B cell (primary cell): Measurements from ENCODE around the gene TRABD2A. TPM values are rescaled to one million over a fixed set of nuclear protein-coding genes. Genes with fewer than 3 reads are reported as not detected.
A peak's percentile ranks its signal among the peaks of the same experiment; 100 is the strongest.

Experiments used
- ATAC-seq: fragments of 200-7000 bp; cut with Tn5 transposase; one replicate; pipeline ENCODE4 v1.10.0; 2021; ENCODE audit warnings: low read depth, mild to moderate bottlenecking, moderate number of reproducible peaks, moderate library complexity
- CTCF ChIA-PET: fragments of 350-600 bp; sonication (Branson Sonifier 250); formaldehyde crosslinking; loops from one replicate; lab custom pipeline; 2021; ENCODE audit warnings: antibody characterized with exemption, inconsistent platforms; lab: Charles Lee
- POLR2A ChIA-PET: fragments of 350-600 bp; sonication (Branson Sonifier 250); formaldehyde crosslinking; loops from one replicate; lab custom pipeline; 2021; ENCODE audit warnings: antibody characterized with exemption; lab: Charles Lee
- DNase-seq: peaks from one replicate; pipeline ENCODE4 v3.0.0; 2013
- H2AFZ ChIP-seq: 2 replicates; pipeline ENCODE4 v1.6.1; 2012; ENCODE audit warnings: mild to moderate bottlenecking, low read depth, low read length; ENCODE audit not compliant: insufficient read depth, poor library complexity, severe bottlenecking
- H3K27ac ChIP-seq, 2 donors: 1 replicate in 1 of 2; 2 replicates in 1 of 2; pipeline ENCODE4 v1.5.1; 2012 to 2013; ENCODE audit warnings: low read length in 2 of 2, mild to moderate bottlenecking in 2 of 2, moderate library complexity in 1 of 2
- H3K27me3 ChIP-seq, 4 experiments: fragments of 200-600 bp in 1 of 4; sonication (generic) in 1 of 4; replicated peaks in 1 of 4; 1 replicate in 2 of 4; 2 replicates in 2 of 4; pipeline versions ENCODE4 v1.6.1 to v1.7.0; 2013 to 2016; ENCODE audit warnings: low read length in 3 of 4, mild to moderate bottlenecking in 2 of 4, mixed read lengths in 1 of 4, moderate library complexity in 1 of 4; ENCODE audit not compliant: insufficient read depth in 4 of 4, control insufficient read depth in 3 of 4; ENCODE audit errors: control extremely low read depth in 1 of 4
- H3K36me3 ChIP-seq, 2 experiments: replicated peaks in 1 of 2; 1 replicate in 1 of 2; 2 replicates in 1 of 2; pipeline versions ENCODE4 v1.6.1 to v1.7.1; 2013; ENCODE audit warnings: low read length in 1 of 2; ENCODE audit not compliant: insufficient read depth in 2 of 2, control insufficient read depth in 1 of 2; ENCODE audit errors: control extremely low read depth in 1 of 2, extremely low read depth in 1 of 2
- H3K4me1 ChIP-seq, 2 donors: fragments of 200-600 bp in 1 of 2; sonication (generic) in 1 of 2; 1 replicate in 1 of 2; 2 replicates in 1 of 2; pipeline versions ENCODE4 v1.5.1 to v1.6.1; 2013 to 2017; ENCODE audit warnings: low read length in 2 of 2; ENCODE audit not compliant: control insufficient read depth in 2 of 2, insufficient read depth in 2 of 2
- H3K4me2 ChIP-seq: replicated peaks from 2 replicates; pipeline ENCODE3; 2012; ENCODE audit warnings: mild to moderate bottlenecking, low read depth, low read length; ENCODE audit not compliant: poor library complexity, severe bottlenecking
- H3K4me3 ChIP-seq, 5 experiments: fragments of 200-600 bp in 1 of 5; sonication (generic) in 1 of 5; 1 replicate in 3 of 5; 2 replicates in 2 of 5; pipeline versions ENCODE4 v1.5.1 to v1.7.0; 2011 to 2016; ENCODE audit warnings: low read length in 4 of 5, mild to moderate bottlenecking in 4 of 5, low read depth in 2 of 5, control low read depth in 1 of 5, moderate library complexity in 1 of 5; ENCODE audit not compliant: insufficient read depth in 1 of 5; ENCODE audit errors: control extremely low read depth in 1 of 5, extremely low read depth in 1 of 5
- H3K79me2 ChIP-seq: fragments of 200-600 bp; sonication (generic); one replicate; pipeline ENCODE4 v1.6.0; 2016; ENCODE audit warnings: low read length; ENCODE audit not compliant: control insufficient read depth, insufficient read depth
- H3K9ac ChIP-seq: fragments of 200-600 bp; sonication (generic); 2 replicates; pipeline ENCODE4 v1.6.1; 2017; ENCODE audit warnings: mild to moderate bottlenecking, low read length, moderate library complexity
- H3K9me3 ChIP-seq, 3 donors: one replicate each; pipeline versions ENCODE4 v1.6.1 to v1.7.1; 2013; ENCODE audit warnings: low read length in 2 of 3; ENCODE audit not compliant: control insufficient read depth in 2 of 3, insufficient read depth in 1 of 3; ENCODE audit errors: control extremely low read depth in 1 of 3
- H4K20me1 ChIP-seq: 2 replicates; pipeline ENCODE4 v1.6.0; 2012; ENCODE audit warnings: mild to moderate bottlenecking, low read length; ENCODE audit not compliant: insufficient read depth, control insufficient read depth, poor library complexity, severe bottlenecking
- H3K27ac Mint-ChIP-seq: one replicate; pipeline ENCODE4 v1.8.0; 2021; ENCODE audit warnings: mixed read lengths
- H3K27me3 Mint-ChIP-seq: one replicate; pipeline ENCODE4 v1.8.0; 2021; ENCODE audit warnings: mixed read lengths
- H3K4me1 Mint-ChIP-seq: one replicate; pipeline ENCODE4 v1.8.0; 2021; ENCODE audit warnings: mixed read lengths
- H3K4me3 Mint-ChIP-seq: one replicate; pipeline ENCODE4 v1.8.0; 2021; ENCODE audit warnings: mixed read lengths
- H3K9me3 Mint-ChIP-seq: one replicate; pipeline ENCODE4 v1.8.0; 2022; ENCODE audit warnings: mixed read lengths; ENCODE audit not compliant: insufficient read depth
- EZH2 ChIP-seq: IDR thresholded peaks from 2 replicates; pipeline ENCODE4 v1.6.1; 2012; ENCODE audit warnings: borderline replicate concordance, low read depth, mild to moderate bottlenecking, moderate library complexity, low read length; ENCODE audit not compliant: insufficient read depth, poor library complexity, severe bottlenecking
- WGBS: methylation state at CpG from one replicate; pipeline ENCODE4 v1.1.5; 2013; ENCODE audit warnings: missing lambda C conversion rate; ENCODE audit not compliant: insufficient coverage; 5-methylcytosine and 5-hydroxymethylcytosine counted together
- intact Hi-C: fragments of 100-400 bp; cut with micrococcal nuclease; formaldehyde crosslinking; loops from one replicate; pipeline ENCODE4 v1.10.0; 2022
- polyA plus RNA-seq: library from polyadenylated mRNA; depleted of rRNA; stranded (reverse); fragments of >200 nt; gene quantifications from 2 replicates; pipeline ENCODE4 v1.2.3, GENCODE V29; 2012
- total RNA-seq, 2 donors: library from RNA; stranded (reverse); fragments of 120-200 nt in 1 of 2; gene quantifications; 1 replicate in 1 of 2; 2 replicates in 1 of 2; pipeline versions ENCODE4 v1.2.3 to v1.2.4, GENCODE V29; 2013 to 2022
- TF ChIP-seq, protein P1 (sequence below): fragments of 200-600 bp; IDR thresholded peaks from one replicate; pipeline ENCODE4 v1.8.0; 2022; ENCODE audit warnings: antibody characterized with exemption, mild to moderate bottlenecking

TRABD2A gene
- total and polyA plus RNA-seq, 2 donors (not counting 1 experiment from before 2014, with no cell fraction given) = 10.1 to 11.3 TPM

DNA sequence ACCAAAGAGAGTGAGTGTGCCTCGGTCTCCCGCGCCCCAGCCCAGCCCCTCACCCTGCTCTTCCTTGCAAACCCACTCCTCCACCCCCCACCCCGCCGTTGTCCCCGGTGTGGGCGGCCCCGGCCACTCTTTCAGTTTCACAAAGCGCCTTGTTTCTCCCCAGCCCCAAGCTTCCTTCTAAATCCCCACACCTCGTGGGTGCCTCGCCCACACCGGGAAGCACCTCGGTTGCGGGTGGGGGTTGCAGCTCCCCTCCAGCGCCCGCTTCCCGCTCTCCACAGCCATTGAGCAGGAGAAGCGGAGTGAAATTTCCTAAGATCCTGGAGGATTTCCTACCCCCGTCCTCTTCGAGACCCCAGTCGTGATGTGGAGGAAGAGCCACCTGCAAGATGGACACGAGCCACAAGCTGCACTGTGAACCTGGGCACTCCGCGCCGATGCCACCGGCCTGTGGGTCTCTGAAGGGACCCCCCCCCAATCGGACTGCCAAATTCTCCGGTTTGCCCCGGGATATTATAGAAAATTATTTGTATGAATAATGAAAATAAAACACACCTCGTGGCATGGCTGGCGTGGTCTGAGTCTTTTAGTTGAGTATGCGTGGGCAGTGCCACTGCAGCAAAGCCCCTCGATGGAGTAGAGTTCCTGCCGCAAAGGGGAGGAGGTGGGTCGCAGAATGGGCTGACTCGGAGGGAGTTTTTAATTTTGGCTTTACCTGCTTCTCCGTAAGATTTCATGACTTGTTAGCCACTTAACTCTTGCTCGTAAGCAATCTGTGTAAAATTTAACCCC is 25.4 kb upstream of the TRABD2A start:
- Histone ChIP-seq H2AFZ (peak overlapping the region; percentile 85), H3K9me3 (peaks cover 0 to 7% (median 0%) of the 10 kb centered on the region in 3 donors), H3K36me3 (peaks cover 0 to 9% of the 10 kb centered on the region in 2 experiments), H3K9ac (peak overlapping the region; percentile 90), H3K4me2 (peak overlapping the region; percentile 82), H3K4me1 (peaks cover 36 to 40% of the 10 kb centered on the region in 2 donors), H3K27me3 (no peaks in the 10 kb centered on the region), H3K27ac (peak overlapping the region; percentile 77 to 83), H3K79me2 (peaks cover 51% of the 10 kb centered on the region), H4K20me1 (peaks cover 13% of the 10 kb centered on the region), H3K4me3 (peak overlapping the region; percentile 67 to 98 (median 93))
- ATAC-seq (peak; percentile 11), DNase-seq (peak; percentile 77)
- ChIA-PET CTCF (interaction anchor here (1.1 to 5.7 kb wide), 12 partner anchors 11 to 165 kb away, joined by 3 to 159 read pairs (median 10); partner anchors contain the start of gene TRABD2A), POLR2A (interaction anchor here (0.7 to 5.0 kb wide), 17 partner anchors 12 to 1715 kb away, joined by 3 to 129 read pairs (median 5); partner anchors contain the start of genes DNAH6, KCMF1 and TRABD2A)
- TF ChIP-seq, protein P1, sequence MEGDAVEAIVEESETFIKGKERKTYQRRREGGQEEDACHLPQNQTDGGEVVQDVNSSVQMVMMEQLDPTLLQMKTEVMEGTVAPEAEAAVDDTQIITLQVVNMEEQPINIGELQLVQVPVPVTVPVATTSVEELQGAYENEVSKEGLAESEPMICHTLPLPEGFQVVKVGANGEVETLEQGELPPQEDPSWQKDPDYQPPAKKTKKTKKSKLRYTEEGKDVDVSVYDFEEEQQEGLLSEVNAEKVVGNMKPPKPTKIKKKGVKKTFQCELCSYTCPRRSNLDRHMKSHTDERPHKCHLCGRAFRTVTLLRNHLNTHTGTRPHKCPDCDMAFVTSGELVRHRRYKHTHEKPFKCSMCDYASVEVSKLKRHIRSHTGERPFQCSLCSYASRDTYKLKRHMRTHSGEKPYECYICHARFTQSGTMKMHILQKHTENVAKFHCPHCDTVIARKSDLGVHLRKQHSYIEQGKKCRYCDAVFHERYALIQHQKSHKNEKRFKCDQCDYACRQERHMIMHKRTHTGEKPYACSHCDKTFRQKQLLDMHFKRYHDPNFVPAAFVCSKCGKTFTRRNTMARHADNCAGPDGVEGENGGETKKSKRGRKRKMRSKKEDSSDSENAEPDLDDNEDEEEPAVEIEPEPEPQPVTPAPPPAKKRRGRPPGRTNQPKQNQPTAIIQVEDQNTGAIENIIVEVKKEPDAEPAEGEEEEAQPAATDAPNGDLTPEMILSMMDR = no peak
- no peak for TF ChIP-seq EZH2
- intact Hi-C loops = loop anchor here (1.0 to 10.0 kb wide), 3 partner anchors 8 to 1718 kb away; partner anchors contain the start of gene RNF103
- H3K27me3 Mint-ChIP-seq = no peaks in the 10 kb centered on the region
- peak overlapping the region; percentile 87 for H3K4me3 Mint-ChIP-seq
- peak overlapping the region; percentile 93 for H3K27ac Mint-ChIP-seq
- H3K9me3 Mint-ChIP-seq = peaks cover 10% of the 10 kb centered on the region
- H3K4me1 Mint-ChIP-seq = peaks cover 53% of the 10 kb centered on the region
- 0% methylated on average over 32 of the region's 38 CpGs for WGBS
